ENCODE data around the gene S100P. TPM values are rescaled to one million over a fixed set of nuclear protein-coding genes. Genes with fewer than 3 reads are reported as not detected.

S100P gene
- total RNA-seq, 2 experiments from 2014 or later: not detected

DNA sequence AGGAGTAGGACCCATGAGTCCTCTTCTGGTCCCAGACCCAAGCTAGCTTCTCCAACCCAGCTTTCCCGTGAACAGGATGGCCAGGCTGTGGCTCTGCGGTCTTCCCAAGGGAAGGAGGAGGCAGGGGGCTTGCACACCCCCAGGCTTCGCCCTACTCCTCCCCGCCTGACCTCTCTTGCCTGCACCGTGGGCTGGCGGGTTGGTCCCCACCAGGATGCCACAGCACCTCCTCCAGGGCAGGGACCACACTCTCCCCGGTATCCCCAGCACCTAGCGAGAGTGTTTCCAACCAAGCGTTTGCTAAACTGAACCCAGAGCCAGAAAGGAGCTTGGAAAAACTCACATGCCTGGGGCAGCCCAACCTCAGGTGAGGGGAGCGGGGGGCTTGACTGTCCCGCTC lies 9.0 kb upstream of the S100P start:
- POLR2A ChIA-PET: no interaction called here
- no TSS peak for BruUV-seq (replicated peaks)
- Histone ChIP-seq H2AFZ (ENCODE audit: low read length) (no peak overlapping the region), H4K20me1 (ENCODE audit: insufficient read depth, low read length) (no peaks in the 10 kb centered on the region), H3K9me2 (ENCODE audit: insufficient read depth, low read length) (no peaks in the 10 kb centered on the region), H3K27ac (ENCODE audit: low read depth, low read length, poor library complexity, severe bottlenecking) (no peak overlapping the region), H3K36me3 (ENCODE audit: insufficient read depth, low read length) (0 out of 2 replicates have a peak, but pooled peaks cover under 1% of the 10 kb centered on the region), H3K4me1 (ENCODE audit: insufficient read depth, low read length, poor library complexity, severe bottlenecking) (no peaks in the 10 kb centered on the region), H3K4me2 (ENCODE audit: low read length) (no peak overlapping the region), H3K4me3 (ENCODE audit: low read depth, low read length, poor library complexity, severe bottlenecking) (no peak overlapping the region), H3K79me2 (ENCODE audit: insufficient read depth, low read depth, low read length) (no peaks in the 10 kb centered on the region), H3K9me3 (ENCODE audit: low read length) (no peaks in the 10 kb centered on the region)
- TF ChIP-seq, protein P1, sequence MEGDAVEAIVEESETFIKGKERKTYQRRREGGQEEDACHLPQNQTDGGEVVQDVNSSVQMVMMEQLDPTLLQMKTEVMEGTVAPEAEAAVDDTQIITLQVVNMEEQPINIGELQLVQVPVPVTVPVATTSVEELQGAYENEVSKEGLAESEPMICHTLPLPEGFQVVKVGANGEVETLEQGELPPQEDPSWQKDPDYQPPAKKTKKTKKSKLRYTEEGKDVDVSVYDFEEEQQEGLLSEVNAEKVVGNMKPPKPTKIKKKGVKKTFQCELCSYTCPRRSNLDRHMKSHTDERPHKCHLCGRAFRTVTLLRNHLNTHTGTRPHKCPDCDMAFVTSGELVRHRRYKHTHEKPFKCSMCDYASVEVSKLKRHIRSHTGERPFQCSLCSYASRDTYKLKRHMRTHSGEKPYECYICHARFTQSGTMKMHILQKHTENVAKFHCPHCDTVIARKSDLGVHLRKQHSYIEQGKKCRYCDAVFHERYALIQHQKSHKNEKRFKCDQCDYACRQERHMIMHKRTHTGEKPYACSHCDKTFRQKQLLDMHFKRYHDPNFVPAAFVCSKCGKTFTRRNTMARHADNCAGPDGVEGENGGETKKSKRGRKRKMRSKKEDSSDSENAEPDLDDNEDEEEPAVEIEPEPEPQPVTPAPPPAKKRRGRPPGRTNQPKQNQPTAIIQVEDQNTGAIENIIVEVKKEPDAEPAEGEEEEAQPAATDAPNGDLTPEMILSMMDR (conservative IDR thresholded peaks at IDR 0.05; ENCODE audit: low read length): no peak
- no peak for TF ChIP-seq EZH2phosphoT487 (IDR thresholded peaks at IDR 0.05; ENCODE audit: borderline replicate concordance, low read depth, low read length)
- intact Hi-C loops (cut with micrococcal nuclease; ENCODE audit: unreplicated experiment): loop anchor here (10.0 kb wide), 1 partner anchor 960 kb away; no protein-coding TSS in a partner anchor
- DNase-seq (ENCODE audit: low spot score): no peak
- CTCF ChIA-PET (ENCODE audit: unreplicated experiment): no interaction called here

DNA sequence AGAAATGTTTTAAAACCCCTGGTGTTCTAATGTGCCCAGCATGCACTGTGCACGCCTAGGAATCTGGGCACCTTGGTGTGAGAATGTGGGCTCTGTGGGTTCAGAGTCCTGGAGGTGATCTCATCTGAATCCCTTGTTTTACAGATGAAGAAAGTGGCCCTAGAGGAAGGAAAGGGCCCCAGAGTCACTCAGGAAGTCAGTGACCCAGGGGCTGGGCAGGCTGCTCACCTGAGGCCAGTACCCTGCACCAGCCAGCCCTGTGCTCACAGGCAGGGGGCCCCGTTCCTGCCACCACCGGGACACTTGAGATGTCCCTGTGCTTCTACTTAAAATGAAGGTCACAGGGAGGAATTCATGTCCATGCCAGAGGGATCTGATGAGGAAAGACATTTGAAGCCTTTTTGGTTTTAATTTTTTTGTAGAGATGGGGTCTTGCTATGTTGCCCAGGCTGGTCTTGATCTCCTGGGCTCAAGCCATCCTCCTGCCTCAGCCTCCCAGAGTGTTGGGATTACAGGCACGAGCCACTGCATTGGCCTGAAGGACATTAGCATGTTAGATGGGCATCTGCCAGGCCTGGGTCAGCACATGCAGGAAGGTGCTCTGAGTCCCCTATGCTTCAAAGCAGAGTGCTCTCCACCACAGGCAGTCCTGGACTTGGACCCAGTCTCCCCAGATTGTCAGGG lies 7.4 kb upstream of the S100P start:
- H3K36me3 ChIP-seq (ENCODE audit: insufficient read depth, low read length): no peaks in the 10 kb centered on the region
- TF ChIP-seq, protein P1 (conservative IDR thresholded peaks at IDR 0.05; ENCODE audit: low read length): no peak
- TF ChIP-seq EZH2phosphoT487 (IDR thresholded peaks at IDR 0.05; ENCODE audit: borderline replicate concordance, low read depth, low read length): no peak
- no peaks in the 10 kb centered on the region for H3K9me2 ChIP-seq (ENCODE audit: insufficient read depth, low read length)
- intact Hi-C loops (cut with micrococcal nuclease; ENCODE audit: unreplicated experiment): loop anchor here (10.0 kb wide), 1 partner anchor 959 kb away; no protein-coding TSS in a partner anchor
- no TSS peak for BruUV-seq (replicated peaks)
- no peak overlapping the region for H3K4me2 ChIP-seq (ENCODE audit: low read length)
- H3K4me3 ChIP-seq (ENCODE audit: low read depth, low read length, poor library complexity, severe bottlenecking): no peak overlapping the region
- H3K79me2 ChIP-seq (ENCODE audit: insufficient read depth, low read depth, low read length): no peaks in the 10 kb centered on the region
- no peaks in the 10 kb centered on the region for H3K9me3 ChIP-seq (ENCODE audit: low read length)
- H2AFZ ChIP-seq (ENCODE audit: low read length): no peak overlapping the region
- ChIA-PET CTCF (ENCODE audit: unreplicated experiment) (no interaction called here), POLR2A (no interaction called here)
- no peak overlapping the region for H3K27ac ChIP-seq (ENCODE audit: low read depth, low read length, poor library complexity, severe bottlenecking)
- no peaks in the 10 kb centered on the region for H4K20me1 ChIP-seq (ENCODE audit: insufficient read depth, low read length)
- DNase-seq (ENCODE audit: low spot score): no peak
- no peaks in the 10 kb centered on the region for H3K4me1 ChIP-seq (ENCODE audit: insufficient read depth, low read length, poor library complexity, severe bottlenecking)

Measured in OCI-LY7 (cell line).